Mesodermal cell (in vitro differentiated cells): Measurements from ENCODE around the gene ENTPD8.
"Not testable (repeated sequence)": the region's sequence is repeated elsewhere in the genome, so short reads cannot be mapped to it uniquely, and the experiment has no call there.

ENCODE experiments used
- H3K27ac ChIP-seq: 2 replicates; pipeline ENCODE4 v1.7.0; 2013; ENCODE audit warnings: mild to moderate bottlenecking, low read depth, low read length, moderate library complexity; ENCODE audit not compliant: severe bottlenecking
- H3K36me3 ChIP-seq: 2 replicates; pipeline ENCODE4 v1.7.1; 2013; ENCODE audit warnings: mild to moderate bottlenecking, low read length, moderate library complexity; ENCODE audit not compliant: control insufficient read depth, insufficient read depth
- H3K4me1 ChIP-seq: one replicate; pipeline ENCODE4 v1.7.1; 2013; ENCODE audit warnings: mild to moderate bottlenecking, low read length; ENCODE audit not compliant: insufficient read depth, control insufficient read depth, poor library complexity, severe bottlenecking
- H3K4me3 ChIP-seq: 2 replicates; pipeline ENCODE4 v1.7.0; 2013; ENCODE audit warnings: low read length, control low read depth, mild to moderate bottlenecking; ENCODE audit not compliant: insufficient read depth, poor library complexity, severe bottlenecking; ENCODE audit errors: extremely low read depth
- H3K9me3 ChIP-seq: 2 replicates; pipeline ENCODE4 v1.7.1; 2013; ENCODE audit warnings: mild to moderate bottlenecking, low read length, moderate library complexity; ENCODE audit not compliant: control insufficient read depth
- WGBS, 2 experiments: methylation state at CpG; one replicate each; pipeline ENCODE4 v1.1.5; 2013; ENCODE audit warnings: missing lambda C conversion rate in 2 of 2; ENCODE audit not compliant: insufficient coverage in 2 of 2; 5-methylcytosine and 5-hydroxymethylcytosine counted together

ENTPD8 gene

DNA sequence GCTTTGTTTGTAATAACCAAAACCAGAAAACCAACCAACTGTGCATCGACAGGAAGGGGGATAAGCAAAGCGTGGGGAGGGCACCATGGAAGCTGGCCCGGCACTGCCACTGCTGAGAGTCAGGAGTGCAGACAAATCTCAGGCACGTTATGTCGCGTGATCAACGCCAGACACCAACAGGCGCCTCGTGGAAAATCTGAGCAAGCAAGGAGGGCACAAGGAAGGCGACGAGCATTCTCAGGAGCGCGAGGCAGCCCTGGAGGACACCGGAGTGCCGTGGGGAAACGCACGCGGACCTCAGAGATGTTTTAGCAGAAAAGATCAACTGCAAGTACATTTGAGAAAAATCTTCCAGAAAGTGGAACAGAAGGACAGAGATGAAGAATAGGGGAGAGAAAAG, 33.1 kb upstream of the ENTPD8 start:
- Histone ChIP-seq H3K4me1 (peaks cover 2% of the 10 kb centered on the region), H3K36me3 (no peaks in the 10 kb centered on the region), H3K4me3 (no peak overlapping the region), H3K9me3 (peaks cover 20% of the 10 kb centered on the region), H3K27ac (no peak overlapping the region)
- 92 to 93% methylated on average over 18 of the region's 18 CpGs for WGBS, 2 experiments

- no peaks in the 10 kb centered on the region for H3K4me1 ChIP-seq
- no peak overlapping the region for H3K27ac ChIP-seq
- 87 to 88% methylated on average over 4 to 6 of the region's 7 CpGs for WGBS, 2 experiments
- H3K36me3 ChIP-seq, result no peaks in the 10 kb centered on the region
- H3K4me3 ChIP-seq, result no peak overlapping the region
- H3K9me3 ChIP-seq, result peaks cover 15% of the 10 kb centered on the region
These were observed 29.6 kb upstream of the ENTPD8 start for GRCh38 chr9:137470785-137471184.

DNA sequence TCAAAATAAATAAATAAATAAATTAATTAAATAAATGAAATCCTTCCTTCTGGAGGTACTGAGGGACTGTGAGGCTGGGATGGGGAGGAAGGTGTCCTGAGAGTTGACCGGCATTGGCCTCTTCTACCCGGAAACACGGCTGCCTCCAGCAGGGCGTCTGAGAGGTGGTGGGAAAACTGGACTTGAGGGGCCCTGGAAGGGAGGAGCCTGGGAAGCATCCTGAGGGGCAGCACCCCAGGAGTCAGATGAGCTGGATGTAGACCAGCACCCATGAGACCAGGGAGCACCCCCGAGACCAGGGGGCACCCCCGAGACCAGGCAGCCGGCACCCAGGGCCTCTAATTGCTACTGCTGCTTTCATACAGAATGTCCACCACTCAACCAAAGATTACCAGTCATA, 26.7 kb upstream of the ENTPD8 start:
- no peaks in the 10 kb centered on the region for H3K9me3 ChIP-seq
- H3K4me1 ChIP-seq, result no peaks in the 10 kb centered on the region
- no peaks in the 10 kb centered on the region for H3K36me3 ChIP-seq
- no peak overlapping the region for H3K27ac ChIP-seq
- H3K4me3 ChIP-seq, result no peak overlapping the region
- 92% methylated on average over 5 to 6 of the region's 7 CpGs for WGBS, 2 experiments

GRCh38 chr9:137467161-137467581, 26.0 kb upstream of the ENTPD8 start:
- WGBS, 2 experiments, result 89 to 92% methylated on average over 16 of the region's 16 CpGs
- Histone ChIP-seq H3K27ac (no peak overlapping the region), H3K36me3 (no peaks in the 10 kb centered on the region), H3K4me3 (no peak overlapping the region), H3K9me3 (no peaks in the 10 kb centered on the region), H3K4me1 (no peaks in the 10 kb centered on the region)

DNA sequence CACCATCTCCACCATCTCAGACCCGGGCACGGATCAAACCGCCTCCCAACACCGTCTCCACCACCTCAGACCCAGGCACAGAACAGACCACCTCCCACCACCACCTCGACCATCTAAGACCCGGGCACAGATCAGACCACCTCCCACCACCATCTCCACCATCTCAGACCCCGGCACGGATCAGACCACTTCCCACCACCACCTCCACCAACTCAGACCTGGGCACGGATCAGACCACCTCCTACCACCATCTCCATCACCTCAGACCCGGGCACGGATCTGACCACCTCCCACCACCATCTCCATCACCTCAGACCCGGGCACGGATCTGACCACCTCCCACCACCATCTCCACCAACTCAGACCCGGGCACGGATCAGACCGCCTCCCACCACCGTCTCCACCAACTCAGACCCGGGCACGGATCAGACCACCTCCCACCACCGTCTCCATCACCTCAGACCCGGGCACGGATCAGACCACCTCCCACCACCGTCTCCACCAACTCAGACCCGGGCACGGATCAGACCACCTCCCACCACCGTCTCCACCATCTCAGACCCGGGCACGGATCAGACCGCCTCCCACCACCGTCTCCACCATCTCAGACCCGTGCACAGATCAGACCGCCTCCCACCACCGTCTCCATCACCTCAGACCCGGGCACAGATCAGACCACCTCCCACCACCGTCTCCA, 25.4 kb upstream of the ENTPD8 start:
- H3K36me3 ChIP-seq, H3K4me1 ChIP-seq, H3K4me3 ChIP-seq, H3K9me3 ChIP-seq, H3K27ac ChIP-seq: not testable (repeated sequence)
- WGBS, 2 experiments, result 92 to 95% methylated on average over 31 to 32 of the region's 35 CpGs

GRCh38 chr9:137465720-137466388, 24.7 kb upstream of the ENTPD8 start:
- Histone ChIP-seq H3K27ac (no peak overlapping the region), H3K9me3 (no peaks in the 10 kb centered on the region), H3K4me1 (no peaks in the 10 kb centered on the region), H3K4me3 (no peak overlapping the region), H3K36me3 (no peaks in the 10 kb centered on the region)
- 91 to 93% methylated on average over 21 to 23 of the region's 23 CpGs for WGBS, 2 experiments

GRCh38 chr9:137465000-137465719, 24.0 kb upstream of the ENTPD8 start:
- Histone ChIP-seq H3K4me3 (no peak overlapping the region), H3K36me3 (no peaks in the 10 kb centered on the region), H3K27ac (no peak overlapping the region), H3K4me1 (no peaks in the 10 kb centered on the region), H3K9me3 (no peaks in the 10 kb centered on the region)
- WGBS, 2 experiments, result 92 to 93% methylated on average over 13 to 19 of the region's 23 CpGs

- 91 to 92% methylated on average over 27 of the region's 28 CpGs for WGBS, 2 experiments
These were observed 23.3 kb upstream of the ENTPD8 start for GRCh38 chr9:137464291-137464999.

DNA sequence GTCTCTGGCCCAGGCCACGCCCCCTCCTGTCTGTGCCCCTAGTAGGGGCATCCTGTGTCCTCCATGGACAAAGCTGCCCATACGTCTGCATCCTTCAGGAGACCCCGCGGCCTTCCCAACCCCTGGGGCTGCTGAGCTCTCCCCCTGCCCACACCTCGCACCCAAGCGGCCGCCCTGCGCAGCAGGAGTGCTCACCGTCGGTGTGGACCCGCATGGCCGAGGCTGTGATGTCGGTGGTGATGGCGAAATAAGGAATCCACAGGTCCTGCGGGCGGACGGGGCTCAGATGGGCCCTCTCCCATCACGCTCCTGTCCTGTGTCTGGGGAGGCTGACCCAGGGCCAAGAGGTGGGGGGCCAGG, 22.8 kb upstream of the ENTPD8 start:
- Histone ChIP-seq H3K4me3 (no peak overlapping the region), H3K4me1 (peaks cover 2% of the 10 kb centered on the region), H3K36me3 (no peaks in the 10 kb centered on the region), H3K9me3 (no peaks in the 10 kb centered on the region), H3K27ac (no peak overlapping the region)
- 92 to 93% methylated on average over 10 to 18 of the region's 18 CpGs for WGBS, 2 experiments

More at GRCh38 chr9:137464291-137464999, 23.3 kb upstream of the ENTPD8 start:
- Histone ChIP-seq H3K4me3 (no peak overlapping the region), H3K4me1 (peaks cover 2% of the 10 kb centered on the region), H3K27ac (no peak overlapping the region), H3K9me3 (no peaks in the 10 kb centered on the region), H3K36me3 (no peaks in the 10 kb centered on the region)

GRCh38 chr9:137462986-137463930, 22.1 kb upstream of the ENTPD8 start:
- 92 to 95% methylated on average over 28 to 30 of the region's 30 CpGs for WGBS, 2 experiments
- no peaks in the 10 kb centered on the region for H3K9me3 ChIP-seq
- no peaks in the 10 kb centered on the region for H3K36me3 ChIP-seq
- no peak overlapping the region for H3K27ac ChIP-seq
- no peak overlapping the region for H3K4me3 ChIP-seq
- peaks cover 2% of the 10 kb centered on the region for H3K4me1 ChIP-seq
